Activated CD4-positive, CD25-positive, alpha-beta regulatory T cell treated with anti-CD3 and anti-CD28 coated beads, Interleukin-2, amount 50 U/mL, for 72 hours (primary cell): ENCODE measurements around the gene ARL14.
"Not testable (repeated sequence)": the region's sequence is repeated elsewhere in the genome, so short reads cannot be mapped to it uniquely, and the experiment has no call there.

Source experiments
- DNase-seq: peaks from one replicate; pipeline ENCODE4 v3.0.0; 2021

The ARL14 gene

GRCh38 chr3:160678292-160678842, 1.4 kb downstream of the ARL14 start:
- no peak for DNase-seq

- no peak for DNase-seq
Measured at GRCh38 chr3:160684368-160684740, 7.4 kb downstream of the ARL14 start.

DNA sequence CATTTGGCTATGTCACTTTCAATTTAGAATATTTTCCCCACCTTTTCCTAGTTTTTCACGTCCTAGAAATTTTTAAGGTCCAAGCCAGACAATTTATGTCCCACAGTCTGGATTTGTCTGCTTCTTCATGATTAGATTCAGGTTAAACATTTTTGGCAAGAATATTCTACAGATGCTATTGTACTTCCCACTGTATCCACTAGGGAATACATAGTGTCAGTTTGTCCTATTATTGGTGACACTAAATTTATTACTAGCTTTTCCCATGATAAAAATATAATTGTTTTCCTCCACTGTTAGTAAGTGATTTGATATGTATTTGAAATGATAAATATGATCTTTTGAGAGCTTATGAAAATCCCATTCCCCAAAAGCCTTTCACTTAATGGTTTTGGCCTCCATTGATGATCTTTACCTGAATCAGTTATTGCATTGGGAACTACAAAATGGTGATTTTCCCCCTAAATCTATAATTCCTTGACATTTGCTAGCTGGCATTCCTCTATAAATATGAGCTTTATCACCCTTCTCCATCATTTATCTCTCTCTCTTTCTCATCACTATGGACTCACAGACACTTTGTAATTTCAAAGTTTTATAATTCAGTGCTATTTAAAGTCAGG, 8.3 kb downstream of the ARL14 start:
- no peak for DNase-seq

DNA sequence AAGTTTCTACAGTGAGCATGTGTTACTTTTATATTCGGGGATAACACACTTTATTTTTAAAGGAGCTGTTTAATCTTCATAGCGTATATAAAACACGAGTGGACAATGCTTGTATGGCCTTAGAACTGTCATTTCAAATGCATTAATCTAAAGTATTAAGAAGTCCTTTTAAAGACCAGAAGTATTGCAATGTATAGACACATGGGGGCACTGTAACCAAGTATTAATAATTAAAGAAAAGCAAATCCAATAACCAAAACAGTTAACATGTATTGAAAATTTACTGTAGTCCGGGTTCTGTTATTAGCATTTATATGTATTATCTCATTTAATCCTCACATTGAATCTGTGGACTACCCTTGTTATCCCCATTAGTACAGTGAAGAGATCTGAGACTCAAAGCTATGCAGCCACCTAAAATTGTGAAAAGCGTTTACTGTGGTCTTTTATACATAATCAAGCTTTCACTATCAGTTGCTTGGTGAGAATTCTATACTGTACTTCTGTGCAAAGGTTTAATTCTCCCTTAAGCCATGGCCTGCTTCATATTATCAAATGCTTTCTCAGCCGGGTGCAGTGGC, 10.1 kb downstream of the ARL14 start:
- no peak for DNase-seq

DNA sequence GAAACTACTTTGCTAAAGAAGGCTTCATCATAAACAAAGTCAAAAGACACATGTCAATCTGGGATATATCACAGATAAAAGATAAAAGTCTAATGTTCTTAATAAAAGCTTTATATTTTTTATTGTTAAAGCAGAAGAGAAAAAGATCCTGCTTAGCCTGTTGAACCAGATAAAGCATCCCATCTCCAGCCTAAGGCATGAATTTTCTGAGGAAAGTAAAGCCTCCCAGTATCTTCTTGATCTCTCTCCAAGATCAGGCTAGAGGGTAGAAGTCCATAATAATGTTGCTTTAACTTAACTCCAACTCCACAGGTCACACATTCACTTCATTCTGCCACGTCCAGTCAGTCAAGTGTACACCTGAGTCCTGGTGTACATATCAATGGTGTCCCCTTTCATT, 14.2 kb downstream of the ARL14 start:
- DNase-seq, result no peak

GRCh38 chr3:160691962-160692361, 15.0 kb downstream of the ARL14 start:
- DNase-seq, result no peak

DNA sequence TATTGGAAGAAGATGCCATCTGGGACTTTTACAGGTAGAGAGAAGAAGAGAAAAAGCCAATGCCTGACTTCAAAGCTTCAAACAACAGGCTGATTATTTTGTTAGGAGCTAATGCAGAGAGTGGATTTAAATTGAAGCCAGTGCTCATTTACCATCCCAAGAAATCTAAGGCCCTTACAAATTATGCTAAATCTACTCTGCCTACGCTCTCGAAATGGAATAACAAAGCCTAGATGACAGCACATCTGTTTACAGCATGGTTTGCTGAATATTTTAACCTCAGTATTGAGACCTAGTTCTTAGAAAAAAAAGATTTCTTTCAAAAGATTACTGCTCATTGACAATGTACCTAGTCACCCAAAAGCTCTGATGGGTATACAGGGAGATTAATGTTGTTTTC, 16.2 kb downstream of the ARL14 start:
- no peak for DNase-seq

- DNase-seq, result no peak
Measured at GRCh38 chr3:160694345-160694744, 17.4 kb downstream of the ARL14 start.

- DNase-seq, result no peak
Measured at GRCh38 chr3:160695003-160695402, 18.0 kb downstream of the ARL14 start.

DNA sequence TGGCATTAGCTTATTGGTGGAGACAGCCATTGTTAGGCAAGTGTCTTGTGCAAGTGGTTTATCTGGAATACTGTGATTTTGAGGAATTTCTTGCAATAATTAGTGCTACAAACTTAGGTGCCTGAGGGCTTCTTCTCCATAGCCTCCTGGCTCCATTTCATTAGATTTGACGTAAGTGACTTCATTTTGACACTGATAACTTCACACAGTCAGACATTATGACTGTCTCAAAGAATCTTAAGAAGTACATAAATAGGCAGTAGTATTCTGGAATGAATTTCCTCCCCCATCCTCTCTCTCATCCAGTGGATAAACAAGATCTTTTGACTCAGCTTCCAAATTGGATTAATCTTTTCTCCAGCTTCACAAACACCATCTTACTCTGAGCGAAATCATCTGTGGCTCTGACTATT, 19.0 kb downstream of the ARL14 start:
- DNase-seq, result no peak

- DNase-seq, result no peak
Measured at GRCh38 chr3:160697637-160698380, 20.8 kb downstream of the ARL14 start.

GRCh38 chr3:160698599-160699195, 21.7 kb downstream of the ARL14 start:
- DNase-seq, result no peak

DNA sequence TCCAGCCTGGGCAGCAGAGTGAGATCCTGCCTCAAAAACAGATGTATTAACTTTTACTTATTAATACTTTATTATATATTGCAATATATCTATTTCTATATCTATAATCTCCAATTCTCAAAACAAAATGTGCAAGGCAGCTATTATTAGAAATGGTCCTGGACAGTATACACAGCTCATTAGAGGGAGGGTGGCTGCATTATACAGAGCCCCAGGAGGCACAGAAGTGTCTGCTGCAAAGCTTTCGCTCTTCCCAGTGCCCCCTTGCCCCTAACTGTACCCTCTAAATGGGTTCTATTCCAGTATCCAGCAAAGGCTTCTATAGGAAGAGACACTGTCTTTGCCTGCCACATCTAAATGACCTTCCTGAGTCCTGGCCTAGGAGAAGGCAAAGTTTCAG, 24.5 kb downstream of the ARL14 start:
- DNase-seq, result no peak

- DNase-seq, result no peak
Measured at GRCh38 chr3:160702290-160702689, 25.3 kb downstream of the ARL14 start.

- no peak for DNase-seq
Measured at GRCh38 chr3:160703974-160704373, 27.0 kb downstream of the ARL14 start.

- no peak for DNase-seq
Measured at GRCh38 chr3:160707187-160707794, 30.3 kb downstream of the ARL14 start.

DNA sequence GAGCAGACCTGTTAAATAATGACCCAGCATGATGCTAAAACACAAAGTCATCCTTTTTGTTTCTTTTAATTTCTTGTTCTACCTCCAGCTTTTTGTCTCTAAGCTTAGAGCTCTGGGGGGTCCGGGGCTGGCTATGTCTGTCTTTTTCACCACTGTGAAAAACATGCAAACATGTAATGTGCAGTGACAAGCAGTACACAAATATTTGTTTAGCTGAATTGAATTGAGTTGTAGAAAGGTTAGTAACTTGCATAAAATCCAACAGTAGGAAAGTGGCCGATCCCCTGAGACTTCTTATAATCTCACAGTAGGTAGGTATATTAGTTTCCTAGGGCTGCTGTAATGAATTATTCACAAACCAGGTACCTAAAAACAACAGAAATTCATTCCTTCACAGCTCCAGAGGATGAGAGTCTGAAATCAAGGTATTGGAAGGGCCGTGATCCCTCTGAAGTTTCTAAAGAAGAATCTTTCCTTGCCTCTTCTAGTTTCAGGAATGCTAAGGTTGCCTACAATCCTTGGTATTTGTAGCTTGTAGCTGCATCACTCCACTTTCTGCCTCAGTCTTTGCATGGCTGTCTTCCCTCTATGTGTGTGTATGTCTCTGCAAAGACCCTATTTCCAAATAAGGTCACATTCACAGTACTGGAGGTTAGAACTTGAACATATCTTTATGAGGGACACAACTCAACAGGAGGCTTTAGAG, 32.7 kb downstream of the ARL14 start:
- no peak for DNase-seq

GRCh38 chr3:160713144-160713543, 36.2 kb downstream of the ARL14 start:
- not testable (repeated sequence) for DNase-seq

DNA sequence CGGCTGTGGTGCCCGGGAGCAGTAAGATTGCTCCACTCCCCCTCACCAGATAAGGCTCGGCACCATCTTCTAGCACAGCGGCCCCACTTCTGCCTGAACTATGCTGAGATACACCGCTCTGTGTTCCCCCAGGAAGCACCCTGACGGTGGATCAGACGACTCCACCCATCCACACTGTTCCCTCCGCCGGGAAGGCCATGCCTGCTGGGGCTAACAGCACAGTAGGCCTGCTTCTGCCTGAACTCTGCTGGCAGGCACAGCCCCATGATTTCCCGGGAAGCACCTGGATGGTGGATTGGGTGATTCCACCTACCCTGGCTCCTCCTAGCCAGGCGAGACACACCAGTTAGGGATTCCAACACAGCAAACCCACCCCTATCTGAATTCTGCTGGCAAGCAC, 42.8 kb downstream of the ARL14 start:
- DNase-seq, result no peak

GRCh38 chr3:160720123-160720746, 43.3 kb downstream of the ARL14 start:
- no peak for DNase-seq

DNA sequence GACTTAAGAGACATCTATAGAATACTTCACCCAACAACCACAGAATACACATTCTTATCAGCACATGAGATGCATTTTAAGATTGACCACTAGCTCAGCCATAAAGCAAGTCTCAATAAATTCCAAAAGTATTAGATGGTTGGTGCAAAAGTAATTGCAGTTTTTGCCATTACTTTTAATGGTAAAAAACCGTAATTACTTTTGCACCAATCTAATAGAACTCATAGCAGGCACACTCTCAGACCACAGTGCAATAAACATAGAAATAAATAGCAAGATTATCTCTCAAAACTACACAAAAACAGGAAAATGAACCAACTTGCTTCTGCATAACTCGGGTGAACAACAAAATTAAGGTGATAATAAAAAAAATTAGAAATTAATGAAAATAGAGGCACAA, 45.4 kb downstream of the ARL14 start:
- no peak for DNase-seq

DNA sequence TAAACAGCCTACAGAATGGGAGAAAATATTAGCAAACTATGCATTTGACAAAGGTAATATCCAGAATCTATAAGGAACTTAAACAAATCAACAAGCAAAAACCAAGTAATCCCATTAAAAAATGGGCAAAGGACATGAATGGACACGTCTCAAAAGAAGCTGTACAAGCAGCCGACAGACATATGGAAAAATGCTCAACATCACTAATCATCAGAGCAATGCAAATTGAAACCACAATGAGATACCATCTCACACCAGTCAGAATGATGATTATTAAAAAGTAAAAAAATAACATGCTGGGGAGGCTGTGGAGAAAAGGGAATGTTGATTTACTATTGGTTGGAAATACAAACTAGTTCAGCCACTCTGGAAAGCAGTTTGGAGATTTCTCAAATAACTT, 48.4 kb downstream of the ARL14 start:
- DNase-seq, result no peak
